Right lobe of liver (tissue), 4 donors: ENCODE results near the gene TNFSF4.

ENCODE experiments used
- POLR2A ChIP-seq: fragments of 450-650 bp; IDR thresholded peaks from one replicate; pipeline ENCODE4 v1.6.1; 2017; ENCODE audit warnings: antibody characterized with exemption, mild to moderate bottlenecking
- TF ChIP-seq, protein P1 (sequence below), 4 donors: fragments of 200-600 bp in 3 of 4; fragments of 450-650 bp in 1 of 4; IDR thresholded peaks; one replicate each; pipeline versions ENCODE4 v1.5.1 to v1.8.0; 2016 to 2022; ENCODE audit warnings: antibody characterized with exemption in 4 of 4, mild to moderate bottlenecking in 2 of 4
- donor health status: DM: no; HTN: no; CAD: no.
- donor health status: DM: no; HTN: no; CAD: no.
- donor health status: DM: no; HTN: yes; CAD: no.

DNA sequence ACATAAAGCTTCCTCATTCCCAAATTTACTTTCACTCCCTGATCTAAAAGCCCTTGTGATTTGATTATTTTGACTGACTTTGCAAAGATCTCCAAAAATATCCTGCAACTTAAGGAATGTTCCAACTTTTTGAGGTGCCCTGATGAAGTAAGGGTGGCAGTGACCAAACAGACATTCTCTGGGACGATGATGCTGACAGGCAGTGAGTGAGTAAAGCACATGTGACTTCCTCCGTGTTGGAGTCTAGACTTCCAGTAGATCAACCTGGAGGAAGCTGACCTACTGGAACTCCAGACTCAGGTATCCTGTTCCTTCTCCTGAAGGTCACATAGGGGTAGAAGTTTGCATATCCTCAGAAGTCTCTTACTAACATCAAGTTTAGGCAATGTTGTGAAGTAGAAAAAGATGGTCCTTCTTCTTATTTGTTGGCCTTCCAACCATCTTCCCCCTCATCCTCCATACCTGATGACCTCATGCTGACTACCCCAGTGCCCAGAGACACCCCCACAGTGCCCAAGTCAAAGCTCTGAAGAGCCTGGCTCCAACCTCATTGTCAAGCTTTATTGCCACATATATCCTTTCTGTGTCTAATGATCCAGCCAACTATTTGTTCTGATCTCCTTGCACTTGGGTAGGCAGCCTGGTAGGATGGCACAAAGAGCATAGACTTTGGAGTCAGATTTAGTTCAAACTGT lies 16.0 kb downstream of the TNFSF4 start:
- TF ChIP-seq, protein P1, sequence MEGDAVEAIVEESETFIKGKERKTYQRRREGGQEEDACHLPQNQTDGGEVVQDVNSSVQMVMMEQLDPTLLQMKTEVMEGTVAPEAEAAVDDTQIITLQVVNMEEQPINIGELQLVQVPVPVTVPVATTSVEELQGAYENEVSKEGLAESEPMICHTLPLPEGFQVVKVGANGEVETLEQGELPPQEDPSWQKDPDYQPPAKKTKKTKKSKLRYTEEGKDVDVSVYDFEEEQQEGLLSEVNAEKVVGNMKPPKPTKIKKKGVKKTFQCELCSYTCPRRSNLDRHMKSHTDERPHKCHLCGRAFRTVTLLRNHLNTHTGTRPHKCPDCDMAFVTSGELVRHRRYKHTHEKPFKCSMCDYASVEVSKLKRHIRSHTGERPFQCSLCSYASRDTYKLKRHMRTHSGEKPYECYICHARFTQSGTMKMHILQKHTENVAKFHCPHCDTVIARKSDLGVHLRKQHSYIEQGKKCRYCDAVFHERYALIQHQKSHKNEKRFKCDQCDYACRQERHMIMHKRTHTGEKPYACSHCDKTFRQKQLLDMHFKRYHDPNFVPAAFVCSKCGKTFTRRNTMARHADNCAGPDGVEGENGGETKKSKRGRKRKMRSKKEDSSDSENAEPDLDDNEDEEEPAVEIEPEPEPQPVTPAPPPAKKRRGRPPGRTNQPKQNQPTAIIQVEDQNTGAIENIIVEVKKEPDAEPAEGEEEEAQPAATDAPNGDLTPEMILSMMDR (IDR thresholded peaks at IDR 0.05), result no peak
- no peak for TF ChIP-seq POLR2A
